Measurements from ENCODE around the gene SMYD3. TPM values are rescaled to one million over a fixed set of nuclear protein-coding genes. Genes with fewer than 3 reads are reported as not detected.
"Not testable (repeated sequence)": the region's sequence is repeated elsewhere in the genome, so short reads cannot be mapped to it uniquely, and the experiment has no call there.

The SMYD3 gene
- total and polyA plus RNA-seq, 2 of the 4 experiments (the other 2 are of a cell fraction) = 26.5 to 37.6 TPM

DNA sequence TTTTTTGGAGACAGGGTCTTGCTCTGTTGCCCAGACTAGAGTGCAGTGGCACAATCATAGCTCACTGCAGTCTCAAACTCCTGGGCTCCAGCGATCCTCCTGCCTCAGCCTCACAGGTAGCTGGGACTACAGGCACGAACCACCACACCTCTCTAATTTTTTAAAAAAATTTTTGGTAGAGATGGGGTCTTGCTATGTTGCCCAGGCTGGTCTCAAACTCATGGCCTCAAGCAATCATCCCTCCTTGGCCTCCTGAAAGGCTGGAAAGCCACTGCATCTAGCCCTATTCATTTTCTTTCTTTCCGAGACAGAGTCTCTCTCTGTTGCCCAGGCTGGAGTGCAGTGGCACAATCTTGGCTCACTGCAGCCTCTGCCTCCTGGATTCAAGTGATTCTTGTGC, 793.1 kb downstream of the SMYD3 start:
- H3K9ac ChIP-seq (ENCODE audit: low read depth, low read length); DNase-seq; H4K20me1 ChIP-seq (ENCODE audit: insufficient read depth, low read length); H4K8ac ChIP-seq (ENCODE audit: low read depth in 2 of 2, low read length in 2 of 2); H2BK120ac ChIP-seq (ENCODE audit: low read depth, low read length); intact Hi-C loops (cut with micrococcal nuclease); CTCF ChIA-PET; BruUV-seq (replicated peaks); dilution Hi-C loops (cut with HindIII; ENCODE audit: low sequenced_read_pairs, unreplicated experiment); H3K27me3 ChIP-seq (ENCODE audit: control insufficient read depth, insufficient read depth, low read length); H2AFZ ChIP-seq (replicated peaks; ENCODE audit: low read length, poor library complexity); H2BK5ac ChIP-seq (ENCODE audit: low read depth, low read length, poor library complexity, severe bottlenecking); H3K9me3 ChIP-seq (ENCODE audit: control insufficient read depth, insufficient read depth, low read length); H2AK5ac ChIP-seq (ENCODE audit: low read depth, low read length); H3K36me3 ChIP-seq (ENCODE audit: control insufficient read depth, insufficient read depth, low read length); ATAC-seq (ENCODE audit: low read depth); H3K14ac ChIP-seq (replicated peaks; ENCODE audit: low read depth, low read length); POLR2A ChIA-PET (ENCODE audit: unreplicated experiment); H2AK9ac ChIP-seq (replicated peaks; ENCODE audit: low read depth, low read length, poor library complexity); H4K5ac ChIP-seq (ENCODE audit: low read depth, low read length); H3K27ac ChIP-seq (ENCODE audit: insufficient read depth, low read length); H3K79me1 ChIP-seq (ENCODE audit: low read depth in 1 of 2, low read length in 2 of 2); H3K4me3 ChIP-seq (ENCODE audit: insufficient read depth, low read depth, low read length); H3K56ac ChIP-seq (ENCODE audit: extremely low read depth, insufficient read depth, low read length); H3K18ac ChIP-seq (ENCODE audit: low read depth, low read length); H2BK15ac ChIP-seq (ENCODE audit: low read depth, low read length); H3K4ac ChIP-seq (ENCODE audit: low read depth, low read length); H3K4me2 ChIP-seq (ENCODE audit: low read depth, low read length); H3K9me1 ChIP-seq (ENCODE audit: insufficient read depth, low read length); H4K91ac ChIP-seq (ENCODE audit: insufficient read depth, low read depth, low read length); H3K23ac ChIP-seq (ENCODE audit: low read depth, low read length); H2BK20ac ChIP-seq (ENCODE audit: low read depth, low read length); H3K4me1 ChIP-seq (ENCODE audit: control insufficient read depth, insufficient read depth, low read length); in situ Hi-C loops (cut with MboI; ENCODE audit: low sequenced_read_pairs): not testable (repeated sequence)
- WGBS, 2 experiments (ENCODE audit: extremely low coverage in 2 of 2, insufficient read length in 1 of 2) = no CpG with 5 or more reads among the region's 3 CpGs
